ENCODE results near the gene PHC2. TPM values are rescaled to one million over a fixed set of nuclear protein-coding genes. Genes with fewer than 3 reads are reported as not detected.

The PHC2 gene
- total RNA-seq, 2 donors from 2014 or later = 60.6 to 74.8 TPM

DNA sequence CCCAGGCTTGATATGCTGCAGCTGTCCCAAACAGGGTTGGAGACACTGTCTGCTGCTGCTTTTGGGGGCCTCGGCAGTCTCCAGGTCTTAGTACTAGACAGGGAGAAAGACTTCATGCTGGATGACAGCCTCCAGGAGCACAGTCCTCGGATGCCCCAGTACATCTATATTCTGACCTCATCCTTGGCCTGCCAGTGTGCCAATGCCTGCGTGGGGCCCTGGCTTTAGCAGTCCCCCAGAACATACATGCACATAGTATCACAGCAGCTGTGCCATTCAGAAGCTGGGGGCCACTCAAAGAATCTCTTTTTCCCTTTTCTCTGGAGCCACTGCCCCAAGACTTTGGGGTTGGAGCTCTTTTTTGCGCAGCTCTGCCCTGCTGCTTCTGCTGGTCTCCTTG is 37.1 kb upstream of the PHC2 start:
- H3K27me3 ChIP-seq = no peaks in the 10 kb centered on the region
- H3K4me3 ChIP-seq = no peak overlapping the region
- no peak overlapping the region for H3K27ac ChIP-seq
- no peaks in the 10 kb centered on the region for H3K9me3 ChIP-seq
- TF ChIP-seq, protein P1, sequence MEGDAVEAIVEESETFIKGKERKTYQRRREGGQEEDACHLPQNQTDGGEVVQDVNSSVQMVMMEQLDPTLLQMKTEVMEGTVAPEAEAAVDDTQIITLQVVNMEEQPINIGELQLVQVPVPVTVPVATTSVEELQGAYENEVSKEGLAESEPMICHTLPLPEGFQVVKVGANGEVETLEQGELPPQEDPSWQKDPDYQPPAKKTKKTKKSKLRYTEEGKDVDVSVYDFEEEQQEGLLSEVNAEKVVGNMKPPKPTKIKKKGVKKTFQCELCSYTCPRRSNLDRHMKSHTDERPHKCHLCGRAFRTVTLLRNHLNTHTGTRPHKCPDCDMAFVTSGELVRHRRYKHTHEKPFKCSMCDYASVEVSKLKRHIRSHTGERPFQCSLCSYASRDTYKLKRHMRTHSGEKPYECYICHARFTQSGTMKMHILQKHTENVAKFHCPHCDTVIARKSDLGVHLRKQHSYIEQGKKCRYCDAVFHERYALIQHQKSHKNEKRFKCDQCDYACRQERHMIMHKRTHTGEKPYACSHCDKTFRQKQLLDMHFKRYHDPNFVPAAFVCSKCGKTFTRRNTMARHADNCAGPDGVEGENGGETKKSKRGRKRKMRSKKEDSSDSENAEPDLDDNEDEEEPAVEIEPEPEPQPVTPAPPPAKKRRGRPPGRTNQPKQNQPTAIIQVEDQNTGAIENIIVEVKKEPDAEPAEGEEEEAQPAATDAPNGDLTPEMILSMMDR (IDR thresholded peaks at IDR 0.05) = no peak
- H3K36me3 ChIP-seq = no peaks in the 10 kb centered on the region
- no peak for DNase-seq
- intact Hi-C loops (cut with DNase I) = loop anchor here (5.0 kb wide), 1 partner anchor 171 kb away; no protein-coding TSS in a partner anchor
- H3K9ac ChIP-seq (ENCODE audit: low read depth in 2 of 2, low read length in 2 of 2) = no peak overlapping the region
- H3K4me1 ChIP-seq = no peaks in the 10 kb centered on the region

DNA sequence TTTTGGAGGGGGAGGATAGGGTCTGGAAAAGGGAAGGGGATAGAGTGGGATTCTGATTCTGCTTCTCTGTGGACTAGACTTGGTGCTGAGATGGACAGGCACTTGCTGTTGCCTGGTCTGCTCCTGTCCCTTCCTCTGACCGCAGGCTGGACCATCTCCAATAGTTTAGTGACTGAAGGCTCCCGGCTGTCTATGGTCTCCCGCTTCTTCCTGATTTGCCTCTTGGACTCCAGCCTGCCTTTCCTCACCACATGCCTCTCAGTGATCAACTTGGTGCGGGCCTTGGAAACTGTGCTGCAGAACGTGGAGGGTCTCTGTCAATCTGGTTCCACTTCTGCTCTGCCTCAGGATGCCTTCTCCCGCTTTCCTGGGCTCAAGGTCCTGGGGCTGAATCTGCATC is 35.3 kb upstream of the PHC2 start:
- TF ChIP-seq, protein P1 (IDR thresholded peaks at IDR 0.05) = no peak
- Histone ChIP-seq H3K9ac (ENCODE audit: low read depth in 2 of 2, low read length in 2 of 2) (no peak overlapping the region), H3K27ac (no peak overlapping the region), H3K36me3 (no peaks in the 10 kb centered on the region), H3K9me3 (no peaks in the 10 kb centered on the region), H3K4me1 (no peaks in the 10 kb centered on the region), H3K4me3 (no peak overlapping the region), H3K27me3 (no peaks in the 10 kb centered on the region)
- intact Hi-C loops (cut with DNase I) = loop anchor here (5.0 kb wide), 1 partner anchor 169 kb away; no protein-coding TSS in a partner anchor
- DNase-seq = no peak

DNA sequence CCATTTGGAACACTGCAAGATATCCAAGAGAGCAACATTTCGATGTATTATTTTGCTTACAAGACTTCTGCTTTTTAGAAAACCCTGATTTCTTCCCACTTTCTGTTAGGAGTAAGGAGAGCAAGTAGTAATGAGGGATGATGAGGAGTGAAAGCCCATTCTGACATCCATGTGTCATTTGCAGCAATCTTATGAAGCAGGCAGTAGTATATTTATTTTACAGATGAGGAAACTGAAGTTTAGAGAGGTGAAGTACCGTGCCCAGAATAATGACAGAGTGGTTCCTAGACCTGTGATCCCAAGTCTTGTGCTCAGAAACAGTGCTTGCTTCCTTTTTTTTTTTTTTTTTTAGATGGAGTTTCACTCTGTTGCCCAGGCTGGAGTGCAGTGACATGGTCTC is 34.4 kb upstream of the PHC2 start:
- H3K36me3 ChIP-seq = no peaks in the 10 kb centered on the region
- H3K4me1 ChIP-seq = no peaks in the 10 kb centered on the region
- no peak overlapping the region for H3K27ac ChIP-seq
- no peaks in the 10 kb centered on the region for H3K9me3 ChIP-seq
- intact Hi-C loops (cut with DNase I) = loop anchor here (5.0 kb wide), 1 partner anchor 168 kb away; no protein-coding TSS in a partner anchor
- no peaks in the 10 kb centered on the region for H3K27me3 ChIP-seq
- no peak overlapping the region for H3K4me3 ChIP-seq
- DNase-seq = no peak
- no peak overlapping the region for H3K9ac ChIP-seq (ENCODE audit: low read depth in 2 of 2, low read length in 2 of 2)
- TF ChIP-seq, protein P1 (IDR thresholded peaks at IDR 0.05) = no peak

DNA sequence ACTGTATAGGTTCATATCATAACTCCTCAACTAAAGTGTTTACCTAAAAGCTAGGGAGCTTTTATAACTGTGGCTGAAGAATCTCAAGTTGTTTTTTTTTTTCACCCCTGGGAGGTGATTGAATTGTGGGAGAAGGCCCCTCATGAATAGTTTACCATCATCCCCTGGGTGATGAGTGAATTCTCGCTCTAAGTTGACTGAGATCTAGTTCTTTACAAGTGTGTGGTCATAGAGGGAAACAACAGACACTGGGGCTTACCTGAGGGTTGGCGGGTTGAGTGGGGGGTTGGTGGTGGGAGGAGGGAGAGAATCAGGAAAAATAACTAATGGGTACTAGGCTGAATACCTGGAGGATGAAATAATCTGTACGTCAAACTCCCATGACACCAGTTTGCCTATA is 33.7 kb upstream of the PHC2 start:
- no peaks in the 10 kb centered on the region for H3K27me3 ChIP-seq
- DNase-seq = no peak
- TF ChIP-seq, protein P1 (IDR thresholded peaks at IDR 0.05) = no peak
- no peaks in the 10 kb centered on the region for H3K9me3 ChIP-seq
- no peak overlapping the region for H3K9ac ChIP-seq (ENCODE audit: low read depth in 2 of 2, low read length in 2 of 2)
- H3K27ac ChIP-seq = no peak overlapping the region
- intact Hi-C loops (cut with DNase I) = loop anchor here (5.0 kb wide), 1 partner anchor 87 kb away; no protein-coding TSS in a partner anchor
- no peaks in the 10 kb centered on the region for H3K4me1 ChIP-seq
- no peak overlapping the region for H3K4me3 ChIP-seq
- no peaks in the 10 kb centered on the region for H3K36me3 ChIP-seq

DNA sequence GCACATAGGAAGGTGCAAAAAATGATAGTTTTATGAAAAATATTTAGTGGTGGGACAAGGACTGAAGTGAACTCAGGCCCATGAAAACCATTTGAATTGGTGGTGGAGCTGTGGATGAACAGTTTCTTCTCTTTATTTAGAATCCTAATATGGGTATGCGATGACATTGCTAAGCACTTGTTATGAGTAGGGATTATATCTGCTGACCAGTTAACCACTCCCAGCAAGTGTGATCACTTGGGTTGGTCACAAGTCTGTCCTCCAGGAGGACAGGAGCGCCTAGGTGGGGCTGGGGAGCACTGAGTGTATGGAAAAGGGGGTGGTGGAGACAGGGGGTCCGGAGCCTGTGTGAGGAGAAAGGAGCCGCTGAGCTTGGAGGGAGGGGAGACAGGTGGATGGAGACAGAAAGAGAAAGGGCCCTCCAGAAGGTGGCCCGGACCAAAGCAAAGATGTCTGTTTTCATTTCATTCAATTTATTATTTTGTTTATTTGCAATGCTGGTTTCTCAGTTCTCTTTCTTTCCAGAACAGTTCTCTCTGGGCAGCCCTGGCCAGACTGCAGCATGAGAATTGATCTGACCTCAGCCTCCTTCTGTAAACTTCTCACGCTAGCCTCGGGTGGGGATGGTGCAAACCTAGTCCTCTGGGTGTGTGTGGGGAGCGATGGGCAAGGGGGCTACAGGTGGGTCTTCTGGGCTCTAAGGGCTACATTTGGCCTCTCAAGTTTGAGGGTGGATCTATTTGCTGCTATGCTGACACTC is 31.7 kb upstream of the PHC2 start:
- intact Hi-C loops (cut with DNase I) = loop anchor here (5.0 kb wide), 1 partner anchor 85 kb away; no protein-coding TSS in a partner anchor
- Histone ChIP-seq H3K27ac (no peak overlapping the region), H3K9ac (ENCODE audit: low read depth in 2 of 2, low read length in 2 of 2) (no peak overlapping the region), H3K36me3 (no peaks in the 10 kb centered on the region), H3K4me3 (no peak overlapping the region), H3K4me1 (no peaks in the 10 kb centered on the region), H3K27me3 (no peaks in the 10 kb centered on the region), H3K9me3 (no peaks in the 10 kb centered on the region)
- TF ChIP-seq, protein P1 (IDR thresholded peaks at IDR 0.05) = no peak
- no peak for DNase-seq

Measured in colonic mucosa (tissue), 4 donors.